ENCODE data around the gene ASPRV1.

Gene ASPRV1

DNA sequence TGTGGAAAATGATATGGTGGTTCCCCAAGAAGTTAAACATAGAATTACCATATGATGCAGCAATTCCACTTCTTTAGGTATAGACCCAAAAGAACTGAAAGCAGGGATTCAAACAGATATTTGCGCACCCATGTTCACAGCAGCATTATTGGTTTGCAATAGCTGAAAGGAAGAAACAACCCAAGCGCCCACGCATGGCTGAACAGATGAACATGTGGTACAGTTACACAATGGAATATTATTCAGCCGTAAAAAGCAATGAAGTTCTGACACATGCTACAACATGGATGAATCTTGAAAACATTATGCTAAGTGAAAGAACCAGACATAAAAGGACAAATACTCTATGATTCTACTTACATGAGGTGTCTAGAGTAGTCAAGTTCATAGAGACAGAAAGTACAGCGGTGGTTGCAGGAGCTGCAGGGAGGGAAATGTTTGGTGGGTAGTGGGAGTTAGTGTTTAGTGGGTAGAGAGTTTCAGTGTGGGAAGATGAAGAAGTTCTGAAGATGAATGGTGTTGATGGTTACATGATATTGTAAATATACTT, 26.7 kb upstream of the ASPRV1 start:
- DNase-seq, result no peak

GRCh38 chr2:69986691-69987090, 25.3 kb upstream of the ASPRV1 start:
- DNase-seq, result no peak

- DNase-seq, result no peak
Measured at GRCh38 chr2:69985688-69986087, 24.3 kb upstream of the ASPRV1 start.

DNA sequence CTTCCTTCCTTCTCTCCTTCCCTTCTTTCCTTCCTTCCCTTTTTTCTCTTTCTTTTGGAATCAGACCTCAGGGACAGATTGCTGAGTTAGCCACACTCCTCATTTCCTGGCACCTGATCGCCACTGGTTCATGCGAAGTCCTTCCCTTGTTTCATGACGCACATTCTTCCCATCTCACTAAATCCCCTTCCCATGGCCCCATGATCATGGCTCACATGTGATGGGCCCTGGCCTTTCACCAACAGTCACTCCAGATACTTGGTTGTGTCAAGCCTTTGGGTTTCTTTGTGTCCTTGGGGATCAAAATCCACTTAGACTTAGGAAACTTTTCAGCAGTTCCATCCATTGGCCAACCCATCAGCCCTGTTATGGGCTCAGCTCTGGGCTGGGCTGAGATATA, 23.8 kb upstream of the ASPRV1 start:
- DNase-seq, result no peak

DNA sequence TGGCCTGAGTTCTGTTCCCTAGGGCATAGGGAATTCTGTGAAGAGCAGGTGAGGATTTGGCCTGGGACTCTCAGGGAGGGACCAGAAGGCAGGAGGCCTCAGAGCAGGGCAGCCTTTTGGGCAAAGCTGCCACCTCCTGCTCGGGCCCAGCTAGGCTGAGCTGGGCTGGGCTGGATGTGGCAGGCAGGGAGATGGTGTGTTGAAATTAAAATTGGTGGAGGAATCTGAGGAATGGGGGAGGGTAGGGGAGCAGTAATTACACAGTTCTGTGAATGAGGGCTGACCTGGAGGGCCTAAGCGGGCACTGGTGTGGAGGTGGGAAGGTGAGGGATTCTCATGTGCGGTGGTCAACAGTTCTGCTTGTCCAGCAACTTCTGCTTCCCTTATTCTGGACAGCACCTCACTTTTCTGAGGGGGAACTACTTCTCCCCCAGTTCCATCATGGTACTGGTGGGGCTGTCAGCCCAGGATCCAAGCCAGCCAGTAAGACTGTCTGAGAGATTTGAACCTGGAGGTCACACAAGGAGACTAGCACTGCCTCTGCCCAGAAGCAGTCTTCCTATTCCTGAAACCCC, 22.0 kb upstream of the ASPRV1 start:
- DNase-seq, result no peak

DNA sequence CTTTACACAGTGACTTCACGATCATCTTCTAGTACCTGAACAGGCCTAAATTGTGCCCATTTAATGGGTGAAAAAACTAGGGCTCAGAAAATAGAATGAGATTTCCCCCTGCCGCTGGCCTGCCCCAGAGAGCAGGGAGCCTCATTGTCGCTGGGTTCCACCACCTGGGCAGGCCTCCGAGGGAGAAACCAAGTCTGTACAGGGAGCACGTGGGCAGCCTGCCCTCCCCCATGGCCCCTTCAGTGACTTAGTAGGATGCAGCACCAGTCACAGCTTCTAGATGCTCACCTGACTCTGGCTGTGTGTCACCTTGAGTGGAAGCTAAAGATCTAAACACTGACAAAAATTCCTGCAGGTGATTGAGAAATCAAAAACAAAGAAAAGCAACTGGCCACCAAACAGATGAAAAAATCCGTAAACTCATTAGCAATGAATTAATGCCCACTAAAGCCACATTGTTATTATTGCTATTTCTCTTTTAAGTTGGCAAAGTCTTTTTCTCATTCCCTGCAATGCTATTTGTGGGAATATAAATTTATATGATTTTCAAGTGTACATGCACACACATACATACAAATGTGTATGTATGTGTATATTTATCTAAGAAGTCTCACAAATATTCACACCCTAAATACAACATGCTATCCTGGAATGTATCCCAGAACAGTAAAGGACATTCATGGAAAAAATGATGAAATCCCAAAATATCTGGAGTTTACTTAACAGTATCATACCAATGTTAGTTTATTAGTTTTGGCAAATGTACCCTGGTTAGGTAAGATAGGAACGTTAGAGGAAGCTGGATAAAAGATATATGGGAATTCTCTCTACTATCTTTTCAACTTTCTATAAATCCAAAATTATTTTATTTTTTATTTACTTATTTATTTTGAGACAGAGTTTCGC, 18.7 kb upstream of the ASPRV1 start:
- no peak for DNase-seq

DNA sequence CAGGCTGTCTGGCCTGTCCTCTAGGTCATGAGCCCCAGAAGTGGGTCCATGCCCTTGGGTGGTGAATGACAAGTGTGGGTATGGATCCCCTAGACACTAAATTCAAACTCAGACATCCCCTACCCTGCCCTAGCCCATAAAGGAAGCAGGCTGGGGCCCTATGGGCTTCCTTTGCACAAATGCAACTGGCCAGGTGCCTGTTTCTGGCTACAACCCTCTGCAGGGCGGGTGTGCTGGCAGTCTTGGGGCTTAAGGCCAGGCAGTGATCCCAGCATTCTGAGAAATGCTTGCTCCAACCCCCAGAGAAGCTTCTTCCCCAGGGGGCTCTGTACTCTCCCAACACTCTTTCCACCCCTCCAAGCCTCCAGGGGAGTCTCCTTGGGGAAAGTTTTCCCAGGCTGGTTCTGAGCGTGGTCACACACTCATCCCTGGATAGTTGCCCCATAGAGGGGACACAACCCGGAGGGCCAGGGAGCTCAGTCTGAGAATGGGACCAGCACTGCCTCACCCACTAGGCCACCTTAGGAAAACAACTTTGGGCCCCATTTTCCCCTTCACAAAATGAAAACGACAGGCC, 16.6 kb upstream of the ASPRV1 start:
- DNase-seq, result no peak

DNA sequence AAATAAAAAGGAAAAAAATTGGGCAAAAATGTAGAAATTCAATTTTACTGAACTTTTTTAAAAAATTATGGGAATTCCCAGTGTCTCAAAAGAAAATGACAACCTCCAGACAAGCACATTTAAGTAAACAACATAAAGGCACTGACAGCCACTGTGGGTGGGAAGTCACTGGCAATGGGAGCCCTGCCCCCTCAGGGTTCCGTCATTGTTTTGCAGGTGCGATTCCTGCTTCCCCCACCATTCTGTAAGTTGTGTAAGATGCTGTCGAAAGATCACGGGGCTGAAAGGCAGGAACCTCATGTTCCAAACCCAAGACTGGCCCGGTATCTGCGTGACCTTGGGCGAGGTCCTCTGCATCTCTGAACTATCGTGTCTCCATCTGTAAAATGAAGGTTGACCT, 15.8 kb upstream of the ASPRV1 start:
- DNase-seq, result no peak

- DNase-seq, result no peak
Measured at GRCh38 chr2:69975853-69976462, 14.5 kb upstream of the ASPRV1 start.

DNA sequence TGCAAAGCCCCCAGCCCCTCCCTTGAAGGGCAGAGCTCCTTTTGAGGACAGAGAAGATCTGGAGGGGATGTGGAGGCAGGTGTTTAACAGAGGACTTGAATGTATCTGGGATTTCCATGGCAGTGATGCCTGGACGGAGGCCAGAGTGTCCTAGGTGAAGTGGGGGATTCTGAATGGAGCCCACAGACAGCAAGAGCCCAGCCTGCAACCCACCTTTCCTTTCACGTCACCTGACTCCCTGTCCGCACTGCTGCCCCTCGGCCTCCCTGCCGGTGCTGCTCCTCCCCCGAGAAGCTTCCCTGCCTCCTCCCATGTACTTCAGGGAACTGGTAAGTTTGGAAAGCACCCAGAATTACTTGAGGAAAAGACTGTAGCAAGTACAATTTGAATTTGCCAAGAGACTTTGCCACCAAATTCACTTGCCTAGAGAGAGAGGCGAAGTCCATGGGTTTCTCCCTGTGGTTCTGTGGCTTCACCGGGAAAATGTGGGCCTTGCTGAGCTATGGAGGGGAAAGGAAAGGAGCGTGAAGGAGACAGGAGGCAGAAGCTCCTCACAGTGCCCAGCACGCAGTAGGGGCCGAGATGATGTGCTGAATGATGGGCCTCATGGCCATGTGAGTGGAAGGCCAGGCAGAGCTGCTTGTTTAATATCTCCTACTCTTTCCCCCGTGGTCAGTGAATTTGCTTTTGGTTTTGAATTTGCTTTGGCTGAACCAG, 13.9 kb upstream of the ASPRV1 start:
- DNase-seq, result no peak

DNA sequence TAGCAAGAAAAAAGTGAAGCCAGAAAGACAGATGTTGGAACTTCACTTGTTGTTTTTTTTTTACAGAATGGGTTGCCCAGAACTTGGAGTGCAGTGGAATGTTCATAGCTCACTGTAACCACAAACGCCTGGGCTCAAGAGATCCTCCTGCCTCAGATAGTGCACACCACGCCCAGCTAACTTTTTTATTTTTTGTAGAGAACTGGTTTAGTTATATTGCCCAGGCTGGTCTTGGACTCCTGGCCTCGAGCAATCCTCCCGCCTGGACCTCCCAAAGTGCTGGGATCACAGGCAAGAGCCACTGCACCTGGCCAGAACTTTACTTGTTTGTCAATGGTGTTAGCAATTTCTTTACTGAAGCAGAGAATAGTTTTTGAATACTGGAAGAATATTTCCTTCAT, 11.9 kb upstream of the ASPRV1 start:
- DNase-seq, result no peak

GRCh38 chr2:69972822-69973221, 11.4 kb upstream of the ASPRV1 start:
- DNase-seq, result no peak

DNA sequence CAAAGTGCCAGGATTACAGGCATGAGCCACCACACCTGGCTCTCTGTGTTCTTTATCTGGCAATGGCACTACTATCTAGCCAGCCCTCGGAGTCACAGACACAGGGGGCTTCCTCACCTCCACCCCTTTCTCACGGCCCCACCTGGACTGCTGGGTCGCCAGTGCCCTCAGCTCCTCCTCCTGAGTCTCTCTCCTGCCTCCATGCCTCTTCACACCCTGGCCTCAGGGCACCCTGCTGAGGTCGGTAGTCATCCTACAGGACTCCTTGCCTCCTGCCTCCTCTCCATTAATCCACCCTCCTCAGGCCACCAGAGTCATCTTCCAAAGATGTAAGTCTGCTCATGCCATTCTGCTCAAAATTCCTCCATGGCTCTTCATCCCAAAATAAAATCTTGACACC, 8.6 kb upstream of the ASPRV1 start:
- no peak for DNase-seq

- DNase-seq, result no peak
Measured at GRCh38 chr2:69969126-69969983, 7.9 kb upstream of the ASPRV1 start.

DNA sequence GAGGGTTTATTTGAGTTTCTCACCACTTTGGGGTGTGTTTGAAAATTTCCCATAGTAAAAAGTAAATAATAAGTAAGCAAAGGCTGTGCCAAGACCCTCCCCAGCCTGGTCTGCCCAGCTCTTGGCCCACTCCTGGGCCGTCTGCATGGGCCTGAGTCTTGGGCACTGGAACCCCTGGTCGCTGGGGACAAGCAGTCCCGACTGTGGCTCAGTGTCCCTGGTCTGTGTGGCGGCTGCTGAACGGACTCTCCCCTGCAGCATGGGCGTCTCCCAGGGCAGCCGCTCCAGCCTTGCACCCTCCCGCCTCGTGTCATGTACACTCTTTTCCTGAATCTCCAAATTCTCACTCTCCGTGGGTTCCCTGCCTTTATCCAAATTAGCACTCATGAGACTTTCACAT, 7.2 kb upstream of the ASPRV1 start:
- DNase-seq, result no peak

- no peak for DNase-seq
Measured at GRCh38 chr2:69966496-69966895, 5.1 kb upstream of the ASPRV1 start.

DNA sequence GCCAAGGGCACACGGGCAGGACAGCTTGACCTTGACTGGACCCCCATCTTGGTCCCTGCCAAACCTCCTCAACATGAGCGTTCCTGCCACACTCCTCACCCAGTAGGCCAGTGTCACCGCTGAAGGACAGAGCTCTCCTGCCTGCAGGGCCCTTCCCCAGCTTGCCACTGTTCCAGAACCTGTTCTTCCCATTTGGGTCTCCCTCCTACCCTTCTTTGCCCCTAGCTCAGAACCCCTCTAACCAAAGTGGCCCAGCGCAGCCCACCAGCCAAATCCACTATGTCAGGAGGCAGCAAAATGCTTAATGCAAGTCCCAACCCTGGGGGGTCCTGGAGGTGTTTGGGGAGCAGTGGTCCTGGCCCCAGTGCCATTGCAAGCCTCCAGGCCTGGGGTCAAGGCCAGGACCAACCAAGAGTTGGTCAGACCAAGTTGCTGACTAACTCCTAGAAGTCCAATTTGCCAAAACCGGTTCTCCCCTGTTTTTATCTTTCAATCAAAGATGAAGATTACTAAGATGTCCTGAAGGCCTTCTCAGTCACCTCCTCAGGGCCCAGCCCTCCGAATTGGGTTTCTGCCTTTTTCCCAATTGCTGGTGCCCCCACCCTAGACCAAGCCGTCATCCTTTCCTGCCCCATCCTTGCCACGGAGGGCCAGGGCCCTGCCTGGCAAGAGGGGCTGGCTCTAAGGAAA, 4.5 kb upstream of the ASPRV1 start:
- DNase-seq, result no peak

DNA sequence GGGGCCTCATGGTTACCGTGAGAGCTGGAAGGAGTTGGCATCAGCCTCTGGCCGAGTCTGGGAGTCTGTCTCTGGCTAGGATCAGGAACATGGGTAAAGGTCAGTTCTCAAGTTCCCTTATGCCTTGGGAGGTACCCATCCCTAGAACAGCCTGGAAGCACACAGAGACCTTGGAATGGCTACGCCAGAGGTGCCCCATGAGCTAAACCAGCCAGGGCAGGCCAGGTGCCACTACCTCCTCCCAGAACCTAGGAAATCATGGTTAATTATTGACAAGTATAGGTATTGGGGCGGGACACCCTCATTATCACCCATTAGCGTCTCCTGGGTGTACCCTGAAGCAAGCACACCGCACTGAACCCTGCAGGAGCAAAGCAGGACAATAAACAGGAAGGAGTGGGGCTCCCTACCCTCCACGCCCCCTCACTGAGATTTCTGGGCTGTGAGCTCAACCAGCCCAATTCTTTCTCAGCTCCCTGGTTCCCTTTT, 3.0 kb upstream of the ASPRV1 start:
- DNase-seq, result no peak

- DNase-seq, result no peak
Measured at GRCh38 chr2:69962986-69963730, 1.7 kb upstream of the ASPRV1 start.

DNA sequence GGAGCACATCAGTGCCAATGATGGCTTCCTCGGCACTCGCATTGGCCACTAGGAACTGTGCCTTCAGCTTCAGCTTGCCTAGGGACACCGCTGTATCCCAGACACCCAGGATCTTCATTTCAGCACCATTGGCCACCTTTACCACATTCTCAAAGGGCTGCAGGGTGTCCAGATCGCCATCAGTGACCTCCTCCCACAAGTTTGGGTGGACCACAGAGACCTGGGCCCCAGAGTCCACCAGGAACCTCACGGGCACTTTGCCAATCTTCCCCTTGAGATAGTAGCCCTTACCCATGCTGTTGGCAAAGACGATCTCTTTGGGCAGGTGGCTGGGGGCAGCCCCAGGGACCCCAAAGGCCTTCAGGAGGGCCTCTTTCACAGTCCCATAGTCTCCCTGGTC, 610 bp downstream of the ASPRV1 start:
- DNase-seq, result no peak

Data from NCI-H2171 (cell line).